ENCODE measurements around the gene CDK17. TPM values are rescaled to one million over a fixed set of nuclear protein-coding genes. Genes with fewer than 3 reads are reported as not detected.
A peak's percentile ranks its signal among the peaks of the same experiment; 100 is the strongest.

CDK17 gene
- total RNA-seq, 1 donor from 2014 or later: 28.0 TPM

DNA sequence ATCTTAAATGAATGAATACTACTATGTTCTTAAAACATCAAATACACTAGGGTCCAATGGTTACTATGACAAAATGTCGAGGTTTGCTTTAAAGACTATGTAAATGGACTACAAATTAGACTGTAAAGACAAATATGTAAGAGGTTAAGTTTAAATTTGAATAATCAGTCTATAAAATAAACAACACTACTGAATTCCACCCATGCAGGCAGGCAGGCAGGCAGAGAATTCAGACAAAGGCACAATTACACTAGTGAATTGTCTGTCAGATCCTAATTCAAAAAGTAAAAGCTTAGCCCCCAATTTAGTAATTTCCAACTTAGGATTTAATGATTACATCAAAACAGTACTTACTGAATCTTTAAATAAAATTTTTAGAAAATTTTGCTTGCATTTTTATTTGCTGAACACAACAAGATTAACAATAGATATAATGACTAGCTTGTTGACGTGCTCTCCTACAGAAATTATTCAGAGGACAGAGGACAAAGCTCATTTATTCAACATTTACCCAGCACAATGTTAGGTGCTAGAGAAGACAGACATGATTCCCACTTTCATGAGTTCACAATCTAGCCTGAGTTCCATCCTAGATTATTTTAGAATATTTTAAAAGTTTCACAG, 97.4 kb downstream of the CDK17 start:
- Mint-ChIP-seq H3K27me3 (no peaks in the 10 kb centered on the region), H3K4me3 (no peak overlapping the region), H3K36me3 (ENCODE audit: low read depth) (peaks cover 26% of the 10 kb centered on the region), H3K27ac (no peak overlapping the region), H3K4me1 (peaks cover 14% of the 10 kb centered on the region), H3K9me3 (no peaks in the 10 kb centered on the region)
- intact Hi-C loops (cut with micrococcal nuclease): no loop called here
- no peak for DNase-seq

- no peaks in the 10 kb centered on the region for H3K27me3 Mint-ChIP-seq
Measured at GRCh38 chr12:96301732-96302131, 98.5 kb downstream of the CDK17 start.

GRCh38 chr12:96300064-96300463, 100.2 kb downstream of the CDK17 start:
- no peaks in the 10 kb centered on the region for H3K27me3 Mint-ChIP-seq
- intact Hi-C loops (cut with micrococcal nuclease): no loop called here
- peaks cover 30% of the 10 kb centered on the region for H3K36me3 Mint-ChIP-seq (ENCODE audit: low read depth)
- DNase-seq: no peak
- H3K27ac Mint-ChIP-seq: no peak overlapping the region
- H3K4me1 Mint-ChIP-seq: peaks cover 12% of the 10 kb centered on the region
- no peak overlapping the region for H3K4me3 Mint-ChIP-seq
- no peaks in the 10 kb centered on the region for H3K9me3 Mint-ChIP-seq

More at GRCh38 chr12:96301732-96302131, 98.5 kb downstream of the CDK17 start:
- peaks cover 29% of the 10 kb centered on the region for H3K36me3 Mint-ChIP-seq (ENCODE audit: low read depth)
- DNase-seq: no peak
- intact Hi-C loops (cut with micrococcal nuclease): no loop called here
- H3K4me3 Mint-ChIP-seq: no peak overlapping the region
- H3K4me1 Mint-ChIP-seq: peaks cover 11% of the 10 kb centered on the region
- H3K27ac Mint-ChIP-seq: no peak overlapping the region
- no peaks in the 10 kb centered on the region for H3K9me3 Mint-ChIP-seq

GRCh38 chr12:96297504-96297903, 102.7 kb downstream of the CDK17 start:
- peaks cover 41% of the 10 kb centered on the region for H3K36me3 Mint-ChIP-seq (ENCODE audit: low read depth)
- no peak for DNase-seq

GRCh38 chr12:96295532-96296160, 104.6 kb downstream of the CDK17 start:
- H3K27ac Mint-ChIP-seq: peak overlapping the region; percentile 14

More at GRCh38 chr12:96297504-96297903, 102.7 kb downstream of the CDK17 start:
- peaks cover 12% of the 10 kb centered on the region for H3K4me1 Mint-ChIP-seq
- no peaks in the 10 kb centered on the region for H3K9me3 Mint-ChIP-seq
- no peak overlapping the region for H3K27ac Mint-ChIP-seq
- H3K27me3 Mint-ChIP-seq: no peaks in the 10 kb centered on the region
- intact Hi-C loops (cut with micrococcal nuclease): no loop called here
- no peak overlapping the region for H3K4me3 Mint-ChIP-seq

GRCh38 chr12:96294831-96295230, 105.4 kb downstream of the CDK17 start:
- H3K36me3 Mint-ChIP-seq (ENCODE audit: low read depth): peaks cover 44% of the 10 kb centered on the region

More at GRCh38 chr12:96295532-96296160, 104.6 kb downstream of the CDK17 start:
- no peak for DNase-seq
- intact Hi-C loops (cut with micrococcal nuclease): no loop called here
- Mint-ChIP-seq H3K4me3 (peak overlapping the region; percentile 15), H3K27me3 (no peaks in the 10 kb centered on the region), H3K4me1 (peaks cover 11% of the 10 kb centered on the region), H3K36me3 (ENCODE audit: low read depth) (peaks cover 47% of the 10 kb centered on the region), H3K9me3 (no peaks in the 10 kb centered on the region)

DNA sequence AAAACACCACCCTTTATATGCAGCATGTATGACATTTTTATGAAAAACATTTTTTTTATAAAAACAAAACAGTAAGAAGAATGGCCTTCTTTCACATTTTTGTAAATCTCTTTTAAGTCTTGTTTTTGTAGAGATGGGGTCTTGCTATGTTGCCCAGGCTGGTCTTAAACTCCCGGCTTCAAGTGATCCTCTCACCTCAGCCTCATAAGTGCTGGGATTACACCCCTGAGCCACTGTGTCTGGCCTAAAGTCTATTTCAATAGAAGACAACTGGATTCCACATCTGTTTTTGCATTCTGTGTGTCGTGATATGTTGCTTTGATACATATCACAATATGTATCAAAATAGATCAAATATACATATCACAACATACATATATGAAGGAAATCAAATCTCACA, 107.1 kb downstream of the CDK17 start:
- H3K4me1 Mint-ChIP-seq: peaks cover 11% of the 10 kb centered on the region
- H3K4me3 Mint-ChIP-seq: no peak overlapping the region
- no peak overlapping the region for H3K27ac Mint-ChIP-seq
- H3K36me3 Mint-ChIP-seq (ENCODE audit: low read depth): peaks cover 48% of the 10 kb centered on the region
- intact Hi-C loops (cut with micrococcal nuclease): no loop called here
- H3K9me3 Mint-ChIP-seq: no peaks in the 10 kb centered on the region
- H3K27me3 Mint-ChIP-seq: no peaks in the 10 kb centered on the region
- no peak for DNase-seq

More at GRCh38 chr12:96294831-96295230, 105.4 kb downstream of the CDK17 start:
- intact Hi-C loops (cut with micrococcal nuclease): no loop called here
- Mint-ChIP-seq H3K27me3 (no peaks in the 10 kb centered on the region), H3K9me3 (no peaks in the 10 kb centered on the region), H3K4me1 (peaks cover 9% of the 10 kb centered on the region), H3K27ac (no peak overlapping the region), H3K4me3 (no peak overlapping the region)
- no peak for DNase-seq

DNA sequence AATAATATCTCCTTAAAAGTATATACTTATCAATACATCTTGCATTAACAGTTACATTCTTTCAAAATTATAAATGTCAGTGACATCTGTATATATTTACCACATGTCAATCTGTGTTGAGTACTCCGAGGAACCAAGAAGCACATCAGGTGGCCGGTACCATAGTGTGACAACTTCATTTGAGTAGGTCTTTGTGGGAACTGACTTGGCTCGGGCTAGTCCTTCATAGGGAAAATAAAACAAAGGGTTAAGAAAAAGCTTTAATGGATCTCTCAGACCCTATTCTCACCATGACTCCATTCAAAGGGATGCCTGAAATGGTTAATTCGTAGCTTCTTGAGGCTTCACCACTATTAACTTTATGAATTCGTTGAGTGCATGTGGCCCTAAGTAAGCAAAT, 111.2 kb downstream of the CDK17 start:
- no peak for DNase-seq
- Mint-ChIP-seq H3K36me3 (ENCODE audit: low read depth) (peaks cover 57% of the 10 kb centered on the region), H3K27me3 (no peaks in the 10 kb centered on the region), H3K27ac (no peak overlapping the region), H3K9me3 (no peaks in the 10 kb centered on the region), H3K4me3 (no peak overlapping the region), H3K4me1 (peaks cover 9% of the 10 kb centered on the region)
- intact Hi-C loops (cut with micrococcal nuclease): no loop called here

- Mint-ChIP-seq H3K4me1 (peaks cover 6% of the 10 kb centered on the region), H3K4me3 (no peak overlapping the region), H3K27ac (no peak overlapping the region), H3K36me3 (ENCODE audit: low read depth) (peaks cover 59% of the 10 kb centered on the region), H3K27me3 (no peaks in the 10 kb centered on the region), H3K9me3 (no peaks in the 10 kb centered on the region)
- intact Hi-C loops (cut with micrococcal nuclease): no loop called here
- DNase-seq: no peak
Measured at GRCh38 chr12:96285158-96285557, 115.1 kb downstream of the CDK17 start.

- DNase-seq: no peak
- Mint-ChIP-seq H3K9me3 (no peaks in the 10 kb centered on the region), H3K4me3 (no peak overlapping the region), H3K4me1 (peaks cover 8% of the 10 kb centered on the region), H3K27me3 (no peaks in the 10 kb centered on the region), H3K36me3 (ENCODE audit: low read depth) (peaks cover 57% of the 10 kb centered on the region), H3K27ac (no peak overlapping the region)
- intact Hi-C loops (cut with micrococcal nuclease): no loop called here
Measured at GRCh38 chr12:96274331-96274730, 125.9 kb downstream of the CDK17 start.

DNA sequence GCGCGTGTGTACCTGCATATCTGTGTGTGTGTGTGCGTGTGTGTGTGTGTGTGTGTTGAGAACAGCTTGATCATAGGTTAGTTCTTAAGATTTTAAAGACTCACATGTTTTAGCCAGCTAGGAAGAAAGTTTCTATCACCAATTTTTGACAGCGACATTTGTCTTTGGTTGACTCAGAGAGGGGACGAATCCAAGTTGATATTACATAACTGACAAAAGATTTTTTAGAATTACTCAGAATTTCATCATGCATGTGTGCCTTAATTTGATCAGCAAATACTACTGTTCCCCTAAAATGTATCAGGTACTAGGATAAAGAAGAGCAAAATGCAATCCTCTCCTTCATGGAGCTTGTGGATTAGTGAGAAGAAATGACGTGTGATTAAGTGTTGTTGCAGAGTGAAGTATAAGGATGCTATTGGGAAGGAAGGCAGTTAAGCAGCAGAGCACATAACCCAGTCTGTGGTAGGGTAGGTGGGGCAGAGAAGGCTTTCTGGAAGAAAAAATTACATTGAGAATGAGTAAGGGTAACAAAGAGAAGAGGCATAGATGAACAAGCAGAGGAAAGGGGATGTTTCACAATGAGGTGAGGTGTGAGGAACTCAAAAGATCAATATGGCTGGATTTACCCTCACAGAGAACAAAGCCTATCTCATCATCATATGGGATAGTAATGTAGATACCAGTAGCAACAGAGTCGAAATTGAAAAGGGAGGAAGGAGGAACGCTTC, 128.6 kb downstream of the CDK17 start:
- Mint-ChIP-seq H3K9me3 (no peaks in the 10 kb centered on the region), H3K27ac (peak overlapping the region; percentile 41), H3K4me1 (peaks cover 8% of the 10 kb centered on the region), H3K27me3 (no peaks in the 10 kb centered on the region), H3K36me3 (ENCODE audit: low read depth) (peaks cover 60% of the 10 kb centered on the region), H3K4me3 (no peak overlapping the region)
- no peak for DNase-seq
- intact Hi-C loops (cut with micrococcal nuclease): no loop called here

DNA sequence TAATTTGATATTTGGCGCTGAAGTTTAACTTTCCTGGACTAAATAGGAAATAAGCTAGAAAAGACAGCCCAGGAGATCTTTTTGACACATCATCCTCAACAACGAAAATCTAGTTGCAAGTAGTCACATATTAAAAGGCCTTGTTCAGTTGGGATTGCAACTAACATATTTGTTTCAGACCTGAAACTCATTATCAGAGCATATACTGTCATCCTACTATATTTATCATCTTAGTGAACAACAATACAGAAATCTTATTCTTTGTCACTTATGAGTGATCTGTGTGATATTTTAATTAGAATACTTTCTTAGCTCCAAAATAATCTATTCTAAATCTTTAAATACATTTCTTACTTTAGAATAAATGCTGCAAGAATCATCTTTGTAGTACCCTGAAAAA, 134.0 kb downstream of the CDK17 start:
- peaks cover 3% of the 10 kb centered on the region for H3K4me1 Mint-ChIP-seq
- DNase-seq: no peak
- no peak overlapping the region for H3K4me3 Mint-ChIP-seq
- peaks cover 56% of the 10 kb centered on the region for H3K36me3 Mint-ChIP-seq (ENCODE audit: low read depth)
- no peaks in the 10 kb centered on the region for H3K27me3 Mint-ChIP-seq
- no peak overlapping the region for H3K27ac Mint-ChIP-seq
- intact Hi-C loops (cut with micrococcal nuclease): no loop called here
- no peaks in the 10 kb centered on the region for H3K9me3 Mint-ChIP-seq

DNA sequence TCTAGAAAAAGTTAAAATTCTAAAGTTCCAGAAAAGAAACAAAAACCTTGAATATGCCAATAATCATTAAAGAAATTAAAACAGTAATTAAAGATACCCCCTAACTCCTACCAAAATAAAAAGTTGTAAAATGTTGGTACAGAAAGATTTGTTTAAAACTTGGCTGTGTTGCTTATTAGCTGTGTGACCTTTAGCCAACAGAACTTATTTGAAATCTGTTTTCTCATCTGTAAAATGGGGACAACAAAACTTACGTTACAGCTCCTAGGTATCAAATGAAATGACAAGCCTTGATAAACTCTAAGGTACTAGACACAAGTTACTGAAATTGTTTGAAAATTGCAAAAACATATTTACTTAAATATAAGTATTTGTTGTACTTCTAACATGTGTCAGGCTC, 134.4 kb downstream of the CDK17 start:
- H3K36me3 Mint-ChIP-seq (ENCODE audit: low read depth): peaks cover 58% of the 10 kb centered on the region
- DNase-seq: no peak
- H3K27ac Mint-ChIP-seq: no peak overlapping the region
- no peak overlapping the region for H3K4me3 Mint-ChIP-seq
- H3K4me1 Mint-ChIP-seq: peaks cover 7% of the 10 kb centered on the region
- no peaks in the 10 kb centered on the region for H3K9me3 Mint-ChIP-seq
- H3K27me3 Mint-ChIP-seq: no peaks in the 10 kb centered on the region
- intact Hi-C loops (cut with micrococcal nuclease): no loop called here

- H3K27ac Mint-ChIP-seq: no peak overlapping the region
- peaks cover 59% of the 10 kb centered on the region for H3K36me3 Mint-ChIP-seq (ENCODE audit: low read depth)
- intact Hi-C loops (cut with micrococcal nuclease): no loop called here
- H3K27me3 Mint-ChIP-seq: no peaks in the 10 kb centered on the region
- DNase-seq: no peak
- H3K4me3 Mint-ChIP-seq: no peak overlapping the region
- peaks cover 7% of the 10 kb centered on the region for H3K4me1 Mint-ChIP-seq
- no peaks in the 10 kb centered on the region for H3K9me3 Mint-ChIP-seq
Measured at GRCh38 chr12:96265400-96265799, 134.8 kb downstream of the CDK17 start.

Data from activated CD4-positive, alpha-beta T cell treated with anti-CD3 and anti-CD28 coated beads, Interleukin-2, amount 10 ng/mL, durations not matched to agents 24 days and 14 days (primary cell).